Sigmoid colon (tissue), 7 donors: ENCODE results near the gene SBF2. TPM values are rescaled to one million over a fixed set of nuclear protein-coding genes. Genes with fewer than 3 reads are reported as not detected.
A peak's percentile ranks its signal among the peaks of the same experiment; 100 is the strongest.

Experiments used
- DNase-seq: peaks from one replicate; pipeline ENCODE4 v3.0.0-alpha.2; 2019
- H3K27ac ChIP-seq, 4 donors: fragments of 200-600 bp; sonication (generic); one replicate each; pipeline ENCODE4 v1.5.1; 2016 to 2019; ENCODE audit warnings: mild to moderate bottlenecking in 1 of 4
- H3K27me3 ChIP-seq, 3 donors: fragments of 200-600 bp; sonication (generic); one replicate each; pipeline ENCODE4 v1.5.1; 2019; ENCODE audit warnings: mild to moderate bottlenecking in 1 of 3
- H3K36me3 ChIP-seq, 4 donors: fragments of 200-600 bp; sonication (generic); one replicate each; pipeline ENCODE4 v1.5.1; 2016 to 2019
- H3K4me1 ChIP-seq, 4 donors: fragments of 200-600 bp; sonication (generic); one replicate each; pipeline ENCODE4 v1.5.1; 2017 to 2019
- H3K4me3 ChIP-seq, 4 donors: fragments of 200-600 bp; sonication (generic); one replicate each; pipeline ENCODE4 v1.5.1; 2017 to 2019; ENCODE audit warnings: mild to moderate bottlenecking in 2 of 4, moderate library complexity in 1 of 4
- H3K9me3 ChIP-seq, 4 donors: fragments of 200-600 bp in 3 of 4; sonication (generic) in 3 of 4; one replicate each; pipeline versions ENCODE4 v1.5.1 to v1.6.1; 2013 to 2019
- CTCF ChIP-seq, 4 experiments: fragments of 450-650 bp in 3 of 4; fragments of 200-600 bp in 1 of 4; IDR thresholded peaks; one replicate each; pipeline ENCODE4 v1.5.1; 2016 to 2019; ENCODE audit warnings: antibody characterized with exemption in 4 of 4, mild to moderate bottlenecking in 3 of 4, moderate library complexity in 2 of 4
- EP300 ChIP-seq, 4 donors: sonication (generic); formaldehyde crosslinking; IDR thresholded peaks; one replicate each; pipeline ENCODE4 v1.6.1; 2017; ENCODE audit warnings: antibody characterized with exemption in 4 of 4
- POLR2A ChIP-seq, 2 donors: fragments of 450-650 bp; IDR thresholded peaks; one replicate each; pipeline ENCODE4 v1.6.1; 2016; ENCODE audit warnings: antibody characterized with exemption in 2 of 2, mild to moderate bottlenecking in 2 of 2, moderate library complexity in 2 of 2
- POLR2AphosphoS5 ChIP-seq, 4 donors: sonication (generic); formaldehyde crosslinking; IDR thresholded peaks; one replicate each; pipeline ENCODE4 v1.6.1; 2017; ENCODE audit warnings: antibody characterized with exemption in 4 of 4
- WGBS, 2 donors: extraction: QIAGEN DNeasy Blood & Tissue Kit; methylation state at CpG; one replicate each; pipeline ENCODE4 v1.1.7; 2013; 5-methylcytosine and 5-hydroxymethylcytosine counted together
- intact Hi-C: fragments of 100-400 bp; cut with DNase I; formaldehyde crosslinking; loops from one replicate; pipeline ENCODE4 v1.15.1; 2023
- polyA plus RNA-seq, 3 donors: library from polyadenylated mRNA; stranded (reverse); fragments of 200-250 nt; gene quantifications; one replicate each; pipeline ENCODE4 v1.2.3, GENCODE V29; 2013
- total RNA-seq, 4 donors: library from RNA; depleted of rRNA; stranded (reverse); fragments of >200 nt; gene quantifications; one replicate each; pipeline ENCODE4 v1.1.0, GENCODE V29; 2016
- donor health status: healthy with polysubstance abuse.
- donor health status: Bipolar disorder and iron deficiency.
- donor health status: healthy.

Gene SBF2
- total and polyA plus RNA-seq, 7 donors = 9.5 to 67.5 (median 47.1) TPM

- no peaks in the 10 kb centered on the region for H3K4me1 ChIP-seq
- TF ChIP-seq POLR2A (IDR thresholded peaks at IDR 0.05) (no peak), POLR2AphosphoS5 (IDR thresholded peaks at IDR 0.05) (no peak), EP300 (IDR thresholded peaks at IDR 0.05) (no peak), CTCF (IDR thresholded peaks at IDR 0.05) (no peak)
- H3K36me3 ChIP-seq = peaks cover 0 to 4% (median 0%) of the 10 kb centered on the region in 4 donors
- DNase-seq = no peak
- intact Hi-C loops = no loop called here
- no peaks in the 10 kb centered on the region for H3K9me3 ChIP-seq
- no peak overlapping the region for H3K4me3 ChIP-seq
- no peak overlapping the region for H3K27ac ChIP-seq
- 81 to 87% methylated on average over 7 of the region's 7 CpGs for WGBS, 2 donors
- no peaks in the 10 kb centered on the region for H3K27me3 ChIP-seq
Measured at GRCh38 chr11:9821008-9821752, 472.8 kb downstream of the SBF2 start.

GRCh38 chr11:9820260-9820659, 473.8 kb downstream of the SBF2 start:
- Histone ChIP-seq H3K9me3 (no peaks in the 10 kb centered on the region), H3K4me1 (peaks cover 0 to 7% (median 0%) of the 10 kb centered on the region in 4 donors), H3K27ac (no peak overlapping the region), H3K27me3 (no peaks in the 10 kb centered on the region), H3K36me3 (peaks cover 0 to 8% (median 0%) of the 10 kb centered on the region in 4 donors), H3K4me3 (no peak overlapping the region)
- intact Hi-C loops = no loop called here
- 44 to 47% methylated on average over 1 of the region's 1 CpG for WGBS, 2 donors
- no peak for DNase-seq
- TF ChIP-seq CTCF (IDR thresholded peaks at IDR 0.05) = no peak
- TF ChIP-seq EP300 (IDR thresholded peaks at IDR 0.05) = no peak
- no peak for TF ChIP-seq POLR2AphosphoS5 (IDR thresholded peaks at IDR 0.05)
- TF ChIP-seq POLR2A (IDR thresholded peaks at IDR 0.05) = no peak

- intact Hi-C loops = no loop called here
- Histone ChIP-seq H3K36me3 (peaks cover 0 to 11% (median under 1%) of the 10 kb centered on the region in 4 donors), H3K27ac (no peak overlapping the region), H3K4me3 (no peak overlapping the region), H3K4me1 (peaks cover 0 to 7% (median 0%) of the 10 kb centered on the region in 4 donors), H3K27me3 (no peaks in the 10 kb centered on the region), H3K9me3 (no peaks in the 10 kb centered on the region)
- 83 to 92% methylated on average over 1 of the region's 1 CpG for WGBS, 2 donors
- TF ChIP-seq CTCF (IDR thresholded peaks at IDR 0.05) (no peak), EP300 (IDR thresholded peaks at IDR 0.05) (no peak), POLR2AphosphoS5 (IDR thresholded peaks at IDR 0.05) (no peak), POLR2A (IDR thresholded peaks at IDR 0.05) (no peak)
- no peak for DNase-seq
Measured at GRCh38 chr11:9817191-9817590, 476.8 kb downstream of the SBF2 start.

- Histone ChIP-seq H3K4me3 (no peak overlapping the region), H3K27ac (peak overlapping the region in 1 of 4 donors; percentile 3), H3K36me3 (peaks cover 0 to 25% (median 7%) of the 10 kb centered on the region in 4 donors), H3K4me1 (peaks cover 0 to 7% (median 0%) of the 10 kb centered on the region in 4 donors), H3K9me3 (no peaks in the 10 kb centered on the region), H3K27me3 (no peaks in the 10 kb centered on the region)
- 94 to 95% methylated on average over 6 of the region's 6 CpGs for WGBS, 2 donors
- no peak for TF ChIP-seq CTCF (IDR thresholded peaks at IDR 0.05)
- no peak for TF ChIP-seq POLR2AphosphoS5 (IDR thresholded peaks at IDR 0.05)
- no peak for DNase-seq
- intact Hi-C loops = no loop called here
Measured at GRCh38 chr11:9815486-9816136, 478.4 kb downstream of the SBF2 start.
